Right hindlimb (tissue), 1 donor: ENCODE measurements around the gene SLC38A5.
"Not testable (repeated sequence)": the region's sequence is repeated elsewhere in the genome, so short reads cannot be mapped to it uniquely, and the experiment has no call there.

Source experiments
- DNase-seq: peaks from one replicate; pipeline ENCODE4 v3.0.0-alpha.2; 2018

Gene SLC38A5

GRCh38 chrX:48470110-48470832, at the start of gene SLC38A5:
Gene SLC38A5, minus strand, starts transcription at chrX:48470260. Its CDS starts 2,336 bp downstream, at chrX:48467924.
- DNase-seq, result no peak

DNA sequence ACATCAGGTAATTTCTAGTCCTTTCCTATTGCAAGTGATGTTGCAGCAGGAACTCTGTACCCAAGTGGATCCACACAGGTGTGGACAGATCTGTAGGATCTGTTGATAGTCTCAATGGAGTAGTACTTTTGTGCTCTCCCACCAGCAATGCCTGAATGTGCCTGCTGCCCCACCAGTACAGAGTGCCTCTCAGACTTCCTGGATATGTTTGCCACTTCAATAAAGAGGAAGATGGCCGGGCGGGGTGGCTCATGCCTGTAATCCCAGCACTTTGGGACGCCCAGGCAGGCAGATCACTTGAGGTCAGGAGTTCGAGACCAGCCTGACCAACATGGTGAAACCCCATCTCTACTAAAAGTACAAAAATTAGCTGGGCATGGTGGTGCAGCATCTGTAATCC, 49.4 kb upstream of the SLC38A5 start:
- DNase-seq, result not testable (repeated sequence)

GRCh38 chrX:48516987-48517386, 46.9 kb upstream of the SLC38A5 start:
- DNase-seq, result no peak

DNA sequence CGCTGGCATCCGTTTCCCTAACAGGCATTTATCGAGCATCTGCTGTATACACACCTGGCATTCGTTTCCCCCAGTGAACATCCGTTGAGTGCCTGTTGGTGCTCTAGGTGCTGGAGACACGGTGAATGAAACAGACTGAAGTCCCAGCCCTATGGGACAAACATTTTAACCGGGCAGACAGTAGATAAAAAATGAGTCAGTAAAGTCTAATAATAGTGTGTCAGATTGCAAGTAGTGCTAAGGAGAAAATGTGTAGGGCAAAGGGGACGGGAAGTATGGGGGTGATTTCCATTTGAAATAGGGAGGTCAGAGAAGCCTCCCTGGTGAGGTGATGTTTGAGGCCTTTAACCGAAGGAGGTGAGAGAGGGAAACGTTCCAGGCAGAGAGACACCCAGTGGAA, 46.2 kb upstream of the SLC38A5 start:
- no peak for DNase-seq

DNA sequence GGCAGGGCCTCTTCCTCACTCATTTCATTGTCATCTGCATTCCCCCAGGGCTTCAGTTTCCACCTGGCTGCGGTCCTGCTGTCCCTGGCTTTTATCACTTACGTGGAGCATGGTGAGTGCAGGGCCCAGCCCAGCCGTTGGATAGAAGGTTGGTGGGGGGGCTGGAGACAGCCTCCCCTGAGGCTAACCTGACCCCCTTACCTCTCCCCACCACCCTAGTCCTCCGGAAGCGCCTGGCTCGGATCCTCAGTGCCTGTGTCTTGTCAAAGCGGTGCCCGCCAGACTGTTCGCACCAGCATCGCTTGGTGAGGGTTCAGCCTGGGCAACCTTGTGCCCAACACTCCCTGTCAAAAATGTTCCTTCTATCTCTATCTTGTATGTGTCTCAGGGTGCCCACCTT, 45.8 kb upstream of the SLC38A5 start:
- DNase-seq, result no peak

DNA sequence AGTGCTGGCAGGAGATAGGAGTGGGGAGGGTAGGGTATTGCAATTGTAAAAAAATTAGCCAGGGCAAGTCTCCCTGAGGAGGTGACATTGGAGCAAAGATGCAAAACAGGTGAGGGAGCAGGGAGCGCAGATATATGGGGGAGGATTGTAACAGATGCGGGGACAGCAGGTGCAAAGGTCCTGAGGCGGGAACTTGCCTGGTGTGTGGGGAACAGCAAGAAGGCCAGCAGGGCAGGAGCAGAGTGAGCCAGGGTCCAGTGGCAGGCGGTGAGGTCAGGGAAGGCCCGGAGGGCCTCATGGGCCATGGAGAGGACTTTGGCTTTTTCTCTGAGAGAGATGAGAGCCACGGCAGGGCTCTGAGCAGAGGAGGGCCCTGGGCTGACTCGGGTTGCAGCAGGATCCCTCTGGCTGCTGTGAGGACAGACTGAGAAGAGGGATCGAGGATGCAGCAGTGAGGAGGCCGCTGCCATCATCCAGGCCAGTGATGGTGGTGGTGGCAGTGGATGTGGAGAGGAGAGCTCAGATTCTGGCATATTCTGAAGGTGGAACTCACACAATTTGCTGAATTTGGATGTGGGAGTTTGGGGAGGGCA, 44.9 kb upstream of the SLC38A5 start:
- DNase-seq, result no peak

GRCh38 chrX:48514126-48514806, 44.2 kb upstream of the SLC38A5 start:
- no peak for DNase-seq

GRCh38 chrX:48513670-48514069, 43.6 kb upstream of the SLC38A5 start:
- DNase-seq, result no peak

DNA sequence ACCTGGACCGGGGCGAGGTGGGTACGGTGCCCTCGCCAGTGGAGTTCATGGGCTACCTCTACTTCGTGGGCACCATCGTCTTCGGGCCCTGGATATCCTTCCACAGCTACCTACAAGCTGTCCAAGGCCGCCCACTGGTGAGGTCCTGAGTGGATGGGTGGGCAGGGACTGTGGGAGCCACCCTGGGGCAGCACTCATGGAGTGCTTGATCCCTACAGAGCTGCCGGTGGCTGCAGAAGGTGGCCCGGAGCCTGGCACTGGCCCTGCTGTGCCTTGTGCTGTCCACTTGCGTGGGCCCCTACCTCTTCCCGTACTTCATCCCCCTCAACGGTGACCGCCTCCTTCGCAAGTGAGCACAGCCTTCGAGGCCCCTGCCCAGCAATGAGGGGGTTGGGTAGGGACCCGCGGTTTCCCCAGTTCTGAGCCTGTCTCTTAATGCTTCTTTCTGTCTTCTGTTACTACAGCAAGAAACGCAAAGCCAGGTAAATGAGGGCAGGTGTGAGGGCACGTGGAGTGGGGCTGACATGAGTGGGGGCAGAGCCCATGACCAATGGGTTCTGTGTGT, 42.4 kb upstream of the SLC38A5 start:
- no peak for DNase-seq

GRCh38 chrX:48511560-48511959, 41.5 kb upstream of the SLC38A5 start:
- no peak for DNase-seq

- DNase-seq, result no peak
Measured at GRCh38 chrX:48509619-48510018, 39.6 kb upstream of the SLC38A5 start.

DNA sequence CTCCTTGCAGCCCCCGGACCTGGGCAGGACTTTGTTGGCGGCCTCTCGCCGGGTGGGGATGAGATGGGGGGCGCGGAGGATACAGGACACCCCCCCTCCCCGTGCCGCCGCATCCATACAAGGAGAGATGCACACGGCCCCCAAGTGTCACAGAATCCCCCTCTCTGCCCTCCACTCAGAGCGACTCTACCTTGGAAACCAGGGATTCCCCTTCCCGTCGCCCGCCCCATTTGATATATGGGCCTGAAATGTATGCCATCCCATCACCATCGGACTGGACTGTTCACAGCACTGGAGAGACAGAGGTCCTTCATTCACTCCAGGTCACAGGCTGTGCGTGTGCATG, 39.2 kb upstream of the SLC38A5 start:
- DNase-seq, result no peak

GRCh38 chrX:48508400-48509244, 38.6 kb upstream of the SLC38A5 start, which contains the start of gene PORCN:
Gene PORCN, plus strand, starts transcription at chrX:48508992. Its CDS starts 829 bp downstream, at chrX:48509821.
- DNase-seq, result peak; percentile 79

- DNase-seq, result no peak
Measured at GRCh38 chrX:48507246-48507645, 37.2 kb upstream of the SLC38A5 start.

- DNase-seq, result no peak
Measured at GRCh38 chrX:48505481-48505880, 35.4 kb upstream of the SLC38A5 start.

DNA sequence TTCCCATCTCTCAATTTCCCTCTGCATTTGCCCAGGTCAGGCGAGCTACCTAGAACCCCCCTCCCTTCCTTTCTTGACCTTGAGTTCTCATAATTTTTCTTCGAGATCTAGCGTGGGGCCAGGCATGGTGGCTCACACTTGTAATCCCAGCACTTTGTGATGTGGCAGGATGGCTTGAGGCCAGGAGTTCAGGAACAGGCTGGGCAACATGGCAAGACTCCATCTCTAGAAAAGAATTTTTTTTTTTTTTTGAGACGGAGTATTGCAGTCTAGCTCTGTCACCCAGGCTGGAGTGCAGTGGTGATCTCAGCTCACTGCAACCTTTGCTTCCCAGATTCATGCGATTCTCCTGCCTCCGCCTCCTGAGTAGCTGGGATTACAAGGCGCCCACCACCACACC, 34.2 kb upstream of the SLC38A5 start:
- no peak for DNase-seq

GRCh38 chrX:48498374-48498809, 28.3 kb upstream of the SLC38A5 start:
- DNase-seq, result no peak

DNA sequence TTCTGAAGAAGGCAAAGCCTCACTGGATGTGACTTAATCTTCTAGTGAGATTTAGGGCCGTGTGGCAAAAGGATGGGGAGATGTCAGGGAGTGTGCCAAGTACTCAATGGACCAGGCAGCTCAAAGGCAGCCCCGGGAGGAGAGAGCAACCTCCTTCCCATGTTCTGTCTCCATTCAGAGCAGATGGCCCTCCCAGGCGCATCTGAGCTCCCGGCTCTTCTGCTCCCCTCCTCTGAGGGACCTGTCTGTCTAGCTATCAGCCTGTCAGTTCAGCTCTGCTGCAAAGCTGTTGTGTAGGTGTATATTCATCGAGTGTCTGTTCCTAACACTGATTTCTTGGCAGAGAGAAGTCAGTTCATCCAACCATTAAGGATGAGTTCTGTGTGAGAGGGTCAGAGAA, 27.8 kb upstream of the SLC38A5 start:
- no peak for DNase-seq

DNA sequence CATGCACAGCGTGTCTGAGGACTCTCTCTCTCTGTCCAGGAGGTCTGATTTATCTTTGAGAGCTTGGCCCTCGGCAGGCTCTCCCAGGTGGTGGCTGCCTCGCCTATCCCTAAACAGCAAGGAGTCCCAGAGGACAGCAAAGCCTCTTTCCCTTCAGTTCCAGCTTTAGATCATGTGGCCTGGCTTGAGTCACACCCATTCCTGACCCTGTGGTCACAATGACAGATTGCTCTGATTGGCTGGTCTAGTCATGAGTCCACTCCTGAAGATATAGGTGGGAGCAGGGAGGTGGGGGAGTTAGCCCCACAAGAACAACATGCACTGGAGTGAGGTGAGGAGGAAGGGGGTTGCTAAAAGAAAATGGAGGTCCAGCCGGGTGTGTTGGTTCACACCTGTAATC, 26.6 kb upstream of the SLC38A5 start:
- DNase-seq, result no peak

DNA sequence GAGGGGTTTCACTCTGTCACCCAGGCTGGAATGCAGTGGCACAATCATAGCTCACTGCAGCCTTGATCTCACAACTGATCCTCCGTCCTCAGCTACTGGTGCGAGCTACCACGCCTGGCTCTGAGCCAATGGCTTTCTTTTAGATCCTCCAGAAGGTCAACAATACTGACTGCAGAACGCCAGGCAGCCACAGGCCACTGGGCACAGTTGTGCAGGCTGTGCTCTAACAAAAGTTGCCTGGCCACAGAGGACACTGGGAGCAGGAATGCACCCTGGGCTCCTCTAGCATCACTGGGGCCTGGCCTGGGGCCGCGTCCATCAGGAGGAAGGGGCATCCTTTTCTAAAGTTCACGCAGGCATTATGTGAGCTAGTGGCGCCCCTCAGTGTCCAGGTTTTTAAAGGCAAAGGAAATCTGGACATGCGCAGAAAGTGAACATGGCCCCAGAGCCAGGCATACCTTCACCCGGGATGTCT, 23.9 kb upstream of the SLC38A5 start:
- no peak for DNase-seq

GRCh38 chrX:48492293-48492910, 22.3 kb upstream of the SLC38A5 start:
- DNase-seq, result no peak

DNA sequence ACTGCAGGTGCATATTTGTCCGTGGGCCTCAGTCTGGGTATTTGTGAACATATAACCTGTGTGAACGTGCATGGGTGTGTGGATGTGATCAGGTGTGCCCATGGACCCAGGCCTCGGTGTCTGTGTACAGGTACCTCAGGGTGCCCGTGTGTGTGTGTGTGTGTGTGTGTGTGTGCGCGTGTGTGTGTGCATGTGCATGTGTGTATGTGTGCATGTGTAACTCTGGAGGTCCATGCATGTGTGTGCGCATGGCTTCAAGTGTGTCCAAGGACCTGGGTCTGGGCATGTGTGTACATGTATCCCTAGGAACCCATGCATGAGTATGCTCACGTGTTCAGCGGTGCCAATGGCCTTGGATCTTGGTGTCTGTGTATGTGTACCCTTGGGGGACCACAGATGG, 21.7 kb upstream of the SLC38A5 start:
- no peak for DNase-seq
